Measurements from ENCODE around the gene E2F1.

E2F1 gene

GRCh38 chr20:33729101-33729500 is 42.9 kb upstream of the E2F1 start:
- WGBS (ENCODE audit: insufficient coverage): 97% methylated on average over 3 of the region's 4 CpGs
- POLR2A ChIA-PET: no interaction called here

GRCh38 chr20:33728463-33728862 is 42.3 kb upstream of the E2F1 start:
- no peaks in the 10 kb centered on the region for H3K36me3 ChIP-seq (ENCODE audit: control insufficient read depth in 4 of 4, insufficient read depth in 4 of 4, low read length in 3 of 4)
- ChIA-PET POLR2A (no interaction called here), CTCF (no interaction called here)
- no peaks in the 10 kb centered on the region for H3K9me3 ChIP-seq (ENCODE audit: control extremely low read depth in 1 of 5, control insufficient read depth in 4 of 5, insufficient read depth in 2 of 5, low read depth in 1 of 5, low read length in 4 of 5)
- peaks cover 0 to 21% (median 18%) of the 10 kb centered on the region in 4 experiments for H3K4me1 ChIP-seq (ENCODE audit: control extremely low read depth in 1 of 4, control insufficient read depth in 4 of 4, insufficient read depth in 4 of 4, low read length in 3 of 4)
- WGBS (ENCODE audit: insufficient coverage): 100% methylated on average over 2 of the region's 2 CpGs
- DNase-seq: no peak
- H3K27me3 ChIP-seq (replicated peaks in 2 of 5; ENCODE audit: control insufficient read depth in 4 of 5, insufficient read depth in 5 of 5, low read length in 4 of 5): no peaks in the 10 kb centered on the region
- H3K27ac ChIP-seq (ENCODE audit: insufficient read depth in 1 of 2, low read depth in 1 of 2, low read length in 2 of 2, poor library complexity in 1 of 2, severe bottlenecking in 2 of 2): no peak overlapping the region
- H3K4me3 ChIP-seq (ENCODE audit: control insufficient read depth in 1 of 7, extremely low read depth in 1 of 7, insufficient read depth in 4 of 7, low read depth in 2 of 7, low read length in 6 of 7): no peak overlapping the region

More at GRCh38 chr20:33729101-33729500, 42.9 kb upstream of the E2F1 start:
- Histone ChIP-seq H3K9me3 (ENCODE audit: control extremely low read depth in 1 of 5, control insufficient read depth in 4 of 5, insufficient read depth in 2 of 5, low read depth in 1 of 5, low read length in 4 of 5) (no peaks in the 10 kb centered on the region), H3K27ac (ENCODE audit: insufficient read depth in 1 of 2, low read depth in 1 of 2, low read length in 2 of 2, poor library complexity in 1 of 2, severe bottlenecking in 2 of 2) (no peak overlapping the region), H3K4me1 (ENCODE audit: control extremely low read depth in 1 of 4, control insufficient read depth in 4 of 4, insufficient read depth in 4 of 4, low read length in 3 of 4) (peaks cover 0 to 28% (median 24%) of the 10 kb centered on the region in 4 experiments), H3K4me3 (ENCODE audit: control insufficient read depth in 1 of 7, extremely low read depth in 1 of 7, insufficient read depth in 4 of 7, low read depth in 2 of 7, low read length in 6 of 7) (no peak overlapping the region), H3K36me3 (ENCODE audit: control insufficient read depth in 4 of 4, insufficient read depth in 4 of 4, low read length in 3 of 4) (no peaks in the 10 kb centered on the region), H3K27me3 (replicated peaks in 2 of 5; ENCODE audit: control insufficient read depth in 4 of 5, insufficient read depth in 5 of 5, low read length in 4 of 5) (no peaks in the 10 kb centered on the region)
- CTCF ChIA-PET: no interaction called here
- DNase-seq: no peak

- no peak overlapping the region for H3K4me3 ChIP-seq (ENCODE audit: control insufficient read depth in 1 of 7, extremely low read depth in 1 of 7, insufficient read depth in 4 of 7, low read depth in 2 of 7, low read length in 6 of 7)
- H3K9me3 ChIP-seq (ENCODE audit: control extremely low read depth in 1 of 5, control insufficient read depth in 4 of 5, insufficient read depth in 2 of 5, low read depth in 1 of 5, low read length in 4 of 5): no peaks in the 10 kb centered on the region
- 100% methylated on average over 3 of the region's 3 CpGs for WGBS (ENCODE audit: insufficient coverage)
- no peak for DNase-seq
- CTCF ChIA-PET: no interaction called here
- H3K4me1 ChIP-seq (ENCODE audit: control extremely low read depth in 1 of 4, control insufficient read depth in 4 of 4, insufficient read depth in 4 of 4, low read length in 3 of 4): peaks cover 0 to 15% (median 12%) of the 10 kb centered on the region in 4 experiments
- no peaks in the 10 kb centered on the region for H3K36me3 ChIP-seq (ENCODE audit: control insufficient read depth in 4 of 4, insufficient read depth in 4 of 4, low read length in 3 of 4)
- no peaks in the 10 kb centered on the region for H3K27me3 ChIP-seq (replicated peaks in 2 of 5; ENCODE audit: control insufficient read depth in 4 of 5, insufficient read depth in 5 of 5, low read length in 4 of 5)
- H3K27ac ChIP-seq (ENCODE audit: insufficient read depth in 1 of 2, low read depth in 1 of 2, low read length in 2 of 2, poor library complexity in 1 of 2, severe bottlenecking in 2 of 2): no peak overlapping the region
- POLR2A ChIA-PET: no interaction called here
Observed at GRCh38 chr20:33727806-33728205, 41.6 kb upstream of the E2F1 start.

GRCh38 chr20:33727115-33727479 is 40.9 kb upstream of the E2F1 start:
- Histone ChIP-seq H3K27me3 (replicated peaks in 2 of 5; ENCODE audit: control insufficient read depth in 4 of 5, insufficient read depth in 5 of 5, low read length in 4 of 5) (no peaks in the 10 kb centered on the region), H3K4me3 (ENCODE audit: control insufficient read depth in 1 of 7, extremely low read depth in 1 of 7, insufficient read depth in 4 of 7, low read depth in 2 of 7, low read length in 6 of 7) (no peak overlapping the region), H3K4me1 (ENCODE audit: control extremely low read depth in 1 of 4, control insufficient read depth in 4 of 4, insufficient read depth in 4 of 4, low read length in 3 of 4) (peaks cover 0 to 9% (median 7%) of the 10 kb centered on the region in 4 experiments), H3K36me3 (ENCODE audit: control insufficient read depth in 4 of 4, insufficient read depth in 4 of 4, low read length in 3 of 4) (no peaks in the 10 kb centered on the region), H3K27ac (ENCODE audit: insufficient read depth in 1 of 2, low read depth in 1 of 2, low read length in 2 of 2, poor library complexity in 1 of 2, severe bottlenecking in 2 of 2) (no peak overlapping the region), H3K9me3 (ENCODE audit: control extremely low read depth in 1 of 5, control insufficient read depth in 4 of 5, insufficient read depth in 2 of 5, low read depth in 1 of 5, low read length in 4 of 5) (no peaks in the 10 kb centered on the region)
- no peak for DNase-seq
- CTCF ChIA-PET: no interaction called here
- 100% methylated on average over 1 of the region's 5 CpGs for WGBS (ENCODE audit: insufficient coverage)
- POLR2A ChIA-PET: interaction anchor here (0.6 kb wide), 1 partner anchor 1041 kb away, joined by 3 read pairs; no protein-coding TSS in a partner anchor

GRCh38 chr20:33725607-33726264 is 39.6 kb upstream of the E2F1 start:
- WGBS (ENCODE audit: insufficient coverage): 100% methylated on average over 4 of the region's 7 CpGs
- Histone ChIP-seq H3K27ac (ENCODE audit: insufficient read depth in 1 of 2, low read depth in 1 of 2, low read length in 2 of 2, poor library complexity in 1 of 2, severe bottlenecking in 2 of 2) (no peak overlapping the region), H3K4me3 (ENCODE audit: control insufficient read depth in 1 of 7, extremely low read depth in 1 of 7, insufficient read depth in 4 of 7, low read depth in 2 of 7, low read length in 6 of 7) (no peak overlapping the region), H3K4me1 (ENCODE audit: control extremely low read depth in 1 of 4, control insufficient read depth in 4 of 4, insufficient read depth in 4 of 4, low read length in 3 of 4) (peaks cover 0 to 5% (median under 1%) of the 10 kb centered on the region in 4 experiments), H3K27me3 (replicated peaks in 2 of 5; ENCODE audit: control insufficient read depth in 4 of 5, insufficient read depth in 5 of 5, low read length in 4 of 5) (no peaks in the 10 kb centered on the region), H3K9me3 (ENCODE audit: control extremely low read depth in 1 of 5, control insufficient read depth in 4 of 5, insufficient read depth in 2 of 5, low read depth in 1 of 5, low read length in 4 of 5) (no peaks in the 10 kb centered on the region), H3K36me3 (ENCODE audit: control insufficient read depth in 4 of 4, insufficient read depth in 4 of 4, low read length in 3 of 4) (no peaks in the 10 kb centered on the region)
- ChIA-PET POLR2A (no interaction called here), CTCF (interaction anchor here (0.8 to 1.5 kb wide), 4 partner anchors 10 to 57 kb away, joined by 3 read pairs; no protein-coding TSS in a partner anchor)
- no peak for DNase-seq

GRCh38 chr20:33724439-33725094 is 38.4 kb upstream of the E2F1 start:
- 97% methylated on average over 10 of the region's 14 CpGs for WGBS (ENCODE audit: insufficient coverage)
- no peak overlapping the region for H3K4me3 ChIP-seq (ENCODE audit: control insufficient read depth in 1 of 7, extremely low read depth in 1 of 7, insufficient read depth in 4 of 7, low read depth in 2 of 7, low read length in 6 of 7)
- H3K9me3 ChIP-seq (ENCODE audit: control extremely low read depth in 1 of 5, control insufficient read depth in 4 of 5, insufficient read depth in 2 of 5, low read depth in 1 of 5, low read length in 4 of 5): no peaks in the 10 kb centered on the region
- no peak overlapping the region for H3K27ac ChIP-seq (ENCODE audit: insufficient read depth in 1 of 2, low read depth in 1 of 2, low read length in 2 of 2, poor library complexity in 1 of 2, severe bottlenecking in 2 of 2)
- DNase-seq: no peak
- H3K27me3 ChIP-seq (replicated peaks in 2 of 5; ENCODE audit: control insufficient read depth in 4 of 5, insufficient read depth in 5 of 5, low read length in 4 of 5): no peaks in the 10 kb centered on the region
- no peaks in the 10 kb centered on the region for H3K36me3 ChIP-seq (ENCODE audit: control insufficient read depth in 4 of 4, insufficient read depth in 4 of 4, low read length in 3 of 4)
- H3K4me1 ChIP-seq (ENCODE audit: control extremely low read depth in 1 of 4, control insufficient read depth in 4 of 4, insufficient read depth in 4 of 4, low read length in 3 of 4): peaks cover 2 to 10% (median 8%) of the 10 kb centered on the region in 4 experiments
- POLR2A ChIA-PET: no interaction called here
- CTCF ChIA-PET: interaction anchor here (0.8 to 1.5 kb wide), 2 partner anchors 11 to 54 kb away, joined by 3 read pairs; no protein-coding TSS in a partner anchor

GRCh38 chr20:33721391-33722140 is 35.4 kb upstream of the E2F1 start:
- no peaks in the 10 kb centered on the region for H3K9me3 ChIP-seq (ENCODE audit: control extremely low read depth in 1 of 5, control insufficient read depth in 4 of 5, insufficient read depth in 2 of 5, low read depth in 1 of 5, low read length in 4 of 5)
- H3K4me3 ChIP-seq (ENCODE audit: control insufficient read depth in 1 of 7, extremely low read depth in 1 of 7, insufficient read depth in 4 of 7, low read depth in 2 of 7, low read length in 6 of 7): no peak overlapping the region
- peaks cover 6 to 15% (median 13%) of the 10 kb centered on the region in 4 experiments for H3K4me1 ChIP-seq (ENCODE audit: control extremely low read depth in 1 of 4, control insufficient read depth in 4 of 4, insufficient read depth in 4 of 4, low read length in 3 of 4)
- H3K36me3 ChIP-seq (ENCODE audit: control insufficient read depth in 4 of 4, insufficient read depth in 4 of 4, low read length in 3 of 4): no peaks in the 10 kb centered on the region
- H3K27ac ChIP-seq (ENCODE audit: insufficient read depth in 1 of 2, low read depth in 1 of 2, low read length in 2 of 2, poor library complexity in 1 of 2, severe bottlenecking in 2 of 2): no peak overlapping the region
- ChIA-PET POLR2A (no interaction called here), CTCF (no interaction called here)
- H3K27me3 ChIP-seq (replicated peaks in 2 of 5; ENCODE audit: control insufficient read depth in 4 of 5, insufficient read depth in 5 of 5, low read length in 4 of 5): no peaks in the 10 kb centered on the region
- WGBS (ENCODE audit: insufficient coverage): 100% methylated on average over 5 of the region's 11 CpGs
- no peak for DNase-seq

Measured in common myeloid progenitor, CD34-positive (primary cell).